ENCODE data around the gene IL1RAPL1. TPM values are rescaled to one million over a fixed set of nuclear protein-coding genes. Genes with fewer than 3 reads are reported as not detected.

The IL1RAPL1 gene
- total and polyA plus RNA-seq, 2 donors (not counting 3 experiments of a cell fraction or from before 2014, with no cell fraction given) = 0.79 to 1.3 TPM

DNA sequence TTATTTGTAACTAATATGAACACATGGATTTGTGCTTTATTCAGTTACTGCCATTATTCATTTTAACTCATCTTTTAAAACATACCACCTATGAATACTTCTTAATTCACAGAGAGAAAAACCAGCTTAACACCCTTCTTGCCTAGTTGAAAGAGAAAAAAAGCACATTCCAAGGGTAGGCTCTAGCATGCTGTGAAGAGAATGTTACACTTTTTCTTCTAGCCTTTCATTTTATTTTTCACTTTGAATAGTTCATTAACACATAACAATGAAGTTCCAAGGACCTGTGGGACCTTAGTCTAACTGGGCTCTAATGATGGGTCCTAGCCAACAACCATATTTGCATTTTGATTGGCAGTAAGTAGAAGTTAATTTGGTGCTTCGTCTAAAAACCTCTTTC is 1348.2 kb downstream of the IL1RAPL1 start:
- ChIA-PET POLR2A (no interaction called here), CTCF (no interaction called here)
- H3K9ac ChIP-seq (replicated peaks; ENCODE audit: extremely low read depth, insufficient read depth, low read length) = no peak overlapping the region
- H3K4me1 ChIP-seq (ENCODE audit: control insufficient read depth, extremely low read depth, insufficient read depth, low read length) = no peaks in the 10 kb centered on the region
- dilution Hi-C loops (cut with MboI; ENCODE audit: extremely low pct_ligation_motif_present, low sequenced_read_pairs) = no loop called here
- intact Hi-C loops (cut with micrococcal nuclease) = no loop called here
- no peak overlapping the region for H2AFZ ChIP-seq (ENCODE audit: low read depth, low read length)
- no peak overlapping the region for H3K4me2 ChIP-seq (ENCODE audit: insufficient read depth, low read length)
- BruUV-seq (replicated peaks) = no TSS peak
- DNase-seq (ENCODE audit: low read depth, low spot score) (no peak), FAIRE-seq (no peak)
- no peaks in the 10 kb centered on the region for H4K20me1 ChIP-seq (replicated peaks; ENCODE audit: control insufficient read depth, extremely low read depth, insufficient read depth, low read length)
- no peaks in the 10 kb centered on the region for H3K36me3 ChIP-seq (ENCODE audit: control insufficient read depth in 2 of 2, extremely low read depth in 1 of 2, insufficient read depth in 2 of 2, low read length in 2 of 2)
- no peak overlapping the region for H3K4me3 ChIP-seq (replicated peaks in 1 of 3; ENCODE audit: insufficient read depth in 1 of 3, low read depth in 1 of 3, low read length in 3 of 3)
- no peaks in the 10 kb centered on the region for H3K79me2 ChIP-seq (ENCODE audit: control insufficient read depth, insufficient read depth, low read length)
- H3K27ac ChIP-seq (ENCODE audit: insufficient read depth, low read depth, low read length) = no peak overlapping the region
- no peak for TF ChIP-seq POLR2A (IDR thresholded peaks at IDR 0.05; ENCODE audit: low read depth, low read length)
- TF ChIP-seq, protein P1, sequence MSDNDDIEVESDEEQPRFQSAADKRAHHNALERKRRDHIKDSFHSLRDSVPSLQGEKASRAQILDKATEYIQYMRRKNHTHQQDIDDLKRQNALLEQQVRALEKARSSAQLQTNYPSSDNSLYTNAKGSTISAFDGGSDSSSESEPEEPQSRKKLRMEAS (IDR thresholded peaks at IDR 0.05; ENCODE audit: insufficient read depth, insufficient read length) = no peak
- no peaks in the 10 kb centered on the region for H3K9me1 ChIP-seq (replicated peaks; ENCODE audit: control insufficient read depth, extremely low read depth, insufficient read depth, low read length)
- no peaks in the 10 kb centered on the region for H3K27me3 ChIP-seq (ENCODE audit: control insufficient read depth in 2 of 2, insufficient read depth in 2 of 2, low read length in 2 of 2)
- no peaks in the 10 kb centered on the region for H3K9me3 ChIP-seq (replicated peaks; ENCODE audit: control insufficient read depth, insufficient read depth, low read length)

DNA sequence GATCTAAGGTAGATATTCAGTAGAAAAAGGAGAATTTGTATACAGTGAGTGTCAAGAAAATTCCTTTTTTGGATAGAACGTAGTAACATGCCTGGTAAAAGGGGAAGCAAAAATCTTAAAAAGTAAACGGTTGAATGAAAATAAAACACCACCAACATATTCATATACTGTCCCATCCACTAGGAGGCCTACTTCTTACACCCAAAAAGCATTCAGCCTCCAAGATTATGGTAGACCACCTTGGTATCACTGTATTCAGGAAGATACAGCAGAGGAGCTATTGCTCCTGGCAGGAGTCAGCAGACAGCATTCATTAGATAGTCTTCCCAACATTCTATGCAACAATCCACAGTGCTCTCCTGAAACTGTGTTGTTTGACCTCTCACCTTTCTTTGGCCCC is 1353.5 kb downstream of the IL1RAPL1 start:
- Histone ChIP-seq H2AFZ (ENCODE audit: low read depth, low read length) (no peak overlapping the region), H3K9me1 (replicated peaks; ENCODE audit: control insufficient read depth, extremely low read depth, insufficient read depth, low read length) (no peaks in the 10 kb centered on the region), H3K9me3 (replicated peaks; ENCODE audit: control insufficient read depth, insufficient read depth, low read length) (no peaks in the 10 kb centered on the region), H3K4me3 (replicated peaks in 1 of 3; ENCODE audit: insufficient read depth in 1 of 3, low read depth in 1 of 3, low read length in 3 of 3) (no peak overlapping the region), H3K9ac (replicated peaks; ENCODE audit: extremely low read depth, insufficient read depth, low read length) (no peak overlapping the region), H3K36me3 (ENCODE audit: control insufficient read depth in 2 of 2, extremely low read depth in 1 of 2, insufficient read depth in 2 of 2, low read length in 2 of 2) (no peaks in the 10 kb centered on the region), H3K79me2 (ENCODE audit: control insufficient read depth, insufficient read depth, low read length) (no peaks in the 10 kb centered on the region), H3K4me2 (ENCODE audit: insufficient read depth, low read length) (no peak overlapping the region), H3K27ac (ENCODE audit: insufficient read depth, low read depth, low read length) (peak overlapping the region; percentile 1), H3K27me3 (ENCODE audit: control insufficient read depth in 2 of 2, insufficient read depth in 2 of 2, low read length in 2 of 2) (no peaks in the 10 kb centered on the region), H4K20me1 (replicated peaks; ENCODE audit: control insufficient read depth, extremely low read depth, insufficient read depth, low read length) (no peaks in the 10 kb centered on the region), H3K4me1 (ENCODE audit: control insufficient read depth, extremely low read depth, insufficient read depth, low read length) (peaks cover 3% of the 10 kb centered on the region)
- intact Hi-C loops (cut with micrococcal nuclease) (loop anchor here (1.0 kb wide), 1 partner anchor 278 kb away; no protein-coding TSS in a partner anchor), dilution Hi-C loops (cut with MboI; ENCODE audit: extremely low pct_ligation_motif_present, low sequenced_read_pairs) (no loop called here)
- TF ChIP-seq GATA2 (IDR thresholded peaks at IDR 0.05; ENCODE audit: insufficient read depth, insufficient read length, low read depth, low read length) (no peak), EZH2 (IDR thresholded peaks at IDR 0.05; ENCODE audit: borderline replicate concordance, low read depth, low read length, severe bottlenecking) (no peak), POLR2A (IDR thresholded peaks at IDR 0.05; ENCODE audit: low read depth, low read length) (no peak), FOS (IDR thresholded peaks at IDR 0.05; ENCODE audit: borderline replicate concordance, insufficient read depth, low read length) (no peak), JUN (IDR thresholded peaks at IDR 0.05; ENCODE audit: borderline replicate concordance, insufficient read depth, insufficient read length, low read depth) (no peak), POLR2AphosphoS5 (IDR thresholded peaks at IDR 0.05; ENCODE audit: insufficient read depth, low read depth, low read length) (no peak), MYC (IDR thresholded peaks at IDR 0.05; ENCODE audit: low read depth, low read length) (no peak)
- TF ChIP-seq, protein P2, sequence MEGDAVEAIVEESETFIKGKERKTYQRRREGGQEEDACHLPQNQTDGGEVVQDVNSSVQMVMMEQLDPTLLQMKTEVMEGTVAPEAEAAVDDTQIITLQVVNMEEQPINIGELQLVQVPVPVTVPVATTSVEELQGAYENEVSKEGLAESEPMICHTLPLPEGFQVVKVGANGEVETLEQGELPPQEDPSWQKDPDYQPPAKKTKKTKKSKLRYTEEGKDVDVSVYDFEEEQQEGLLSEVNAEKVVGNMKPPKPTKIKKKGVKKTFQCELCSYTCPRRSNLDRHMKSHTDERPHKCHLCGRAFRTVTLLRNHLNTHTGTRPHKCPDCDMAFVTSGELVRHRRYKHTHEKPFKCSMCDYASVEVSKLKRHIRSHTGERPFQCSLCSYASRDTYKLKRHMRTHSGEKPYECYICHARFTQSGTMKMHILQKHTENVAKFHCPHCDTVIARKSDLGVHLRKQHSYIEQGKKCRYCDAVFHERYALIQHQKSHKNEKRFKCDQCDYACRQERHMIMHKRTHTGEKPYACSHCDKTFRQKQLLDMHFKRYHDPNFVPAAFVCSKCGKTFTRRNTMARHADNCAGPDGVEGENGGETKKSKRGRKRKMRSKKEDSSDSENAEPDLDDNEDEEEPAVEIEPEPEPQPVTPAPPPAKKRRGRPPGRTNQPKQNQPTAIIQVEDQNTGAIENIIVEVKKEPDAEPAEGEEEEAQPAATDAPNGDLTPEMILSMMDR (IDR thresholded peaks at IDR 0.05; ENCODE audit: extremely low read depth in 1 of 2, insufficient read depth in 1 of 2, low read depth in 1 of 2, low read length in 2 of 2) = no peak
- TF ChIP-seq, protein P1 (IDR thresholded peaks at IDR 0.05; ENCODE audit: insufficient read depth, insufficient read length) = no peak
- BruUV-seq (replicated peaks) = no TSS peak
- CTCF ChIA-PET = interaction anchor here (1.2 kb wide), 1 partner anchor 17 kb away, joined by 3 read pairs; no protein-coding TSS in a partner anchor
- DNase-seq (ENCODE audit: low read depth, low spot score) (no peak), FAIRE-seq (no peak)
- POLR2A ChIA-PET = no interaction called here

Data from endothelial cell of umbilical vein (primary cell).